DND-41 (cell line): ENCODE results near the gene ACTN1.

Experiments used
- ATAC-seq: fragments of 200-7000 bp; cut with Tn5 transposase; 3 replicates; pipeline ENCODE4 v1.9.1; 2021; ENCODE audit warnings: low read depth; ENCODE audit not compliant: insufficient read depth
- DNase-seq: peaks from one replicate; pipeline ENCODE4 v3.0.0-alpha.2; 2020
- H2AFZ ChIP-seq: 2 replicates; pipeline ENCODE4 v1.6.0; 2012; ENCODE audit warnings: low read depth, low read length
- H3K27ac ChIP-seq: 2 replicates; pipeline ENCODE4 v1.5.1; 2012; ENCODE audit warnings: low read length, inconsistent platforms
- H3K27me3 ChIP-seq: fragments of 200-600 bp; sonication (generic); 2 replicates; pipeline ENCODE4 v1.6.0; 2012; ENCODE audit warnings: low read length, mild to moderate bottlenecking, inconsistent platforms; ENCODE audit not compliant: insufficient read depth, poor library complexity
- H3K36me3 ChIP-seq: 2 replicates; pipeline ENCODE4 v1.5.1; 2012; ENCODE audit warnings: low read length, inconsistent platforms; ENCODE audit not compliant: insufficient read depth
- H3K4me1 ChIP-seq: 2 replicates; pipeline ENCODE4 v1.5.1; 2012; ENCODE audit warnings: mild to moderate bottlenecking, low read length; ENCODE audit not compliant: insufficient read depth
- H3K4me2 ChIP-seq: 2 replicates; pipeline ENCODE4 v1.6.0; 2012; ENCODE audit warnings: mild to moderate bottlenecking, moderate library complexity, low read length, inconsistent platforms; ENCODE audit not compliant: insufficient read depth
- H3K4me3 ChIP-seq, 2 experiments: fragments of 200-600 bp in 1 of 2; shearing (Covaris generic) in 1 of 2; 2 replicates each; pipeline ENCODE4 v1.5.1; 2012 to 2016; ENCODE audit warnings: inconsistent platforms in 2 of 2, low read length in 2 of 2, mild to moderate bottlenecking in 2 of 2, low read depth in 1 of 2, moderate library complexity in 1 of 2
- H3K79me2 ChIP-seq: 2 replicates; pipeline ENCODE4 v1.6.0; 2012; ENCODE audit warnings: low read length, inconsistent platforms; ENCODE audit not compliant: insufficient read depth
- H3K9ac ChIP-seq: 2 replicates; pipeline ENCODE4 v1.6.0; 2012; ENCODE audit warnings: low read depth, mild to moderate bottlenecking, inconsistent platforms, low read length, moderate library complexity
- H3K9me3 ChIP-seq: 2 replicates; pipeline ENCODE4 v1.5.1; 2012; ENCODE audit warnings: low read length, moderate library complexity, mild to moderate bottlenecking, inconsistent platforms; ENCODE audit not compliant: insufficient read depth, severe bottlenecking
- H4K20me1 ChIP-seq: 2 replicates; pipeline ENCODE4 v1.6.0; 2012; ENCODE audit warnings: low read length; ENCODE audit not compliant: insufficient read depth
- EZH2 ChIP-seq: IDR thresholded peaks from 3 replicates; pipeline ENCODE4 v1.6.1; 2012; ENCODE audit warnings: borderline replicate concordance, low read depth, mild to moderate bottlenecking, moderate library complexity, low read length, inconsistent platforms; ENCODE audit not compliant: severe bottlenecking
- TF ChIP-seq, protein P1 (sequence below): IDR thresholded peaks from 2 replicates; pipeline ENCODE4 v1.5.1; 2012; ENCODE audit warnings: borderline replicate concordance, low read length, moderate library complexity, mild to moderate bottlenecking; ENCODE audit not compliant: poor library complexity, severe bottlenecking; ENCODE audit errors: extremely low read depth

Gene ACTN1

DNA sequence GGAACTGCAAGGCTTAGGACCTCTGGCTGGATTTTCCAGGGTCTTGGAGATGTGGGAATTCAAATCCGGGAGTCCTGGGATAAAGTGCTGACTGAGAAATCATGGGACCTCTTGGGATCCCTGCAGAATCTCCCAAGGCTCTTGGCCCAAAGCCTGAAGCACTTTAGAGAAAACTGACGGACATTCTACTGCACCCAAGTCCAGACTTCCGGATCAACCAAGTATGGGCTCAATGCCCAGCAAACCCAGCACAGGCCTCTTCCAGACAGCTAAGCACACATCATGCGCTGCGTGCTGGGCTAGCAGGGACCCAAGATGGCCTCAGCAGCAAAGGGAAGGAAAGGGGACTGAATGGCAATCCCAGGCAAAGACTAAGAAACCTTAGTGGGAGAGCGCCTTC is 85.0 kb downstream of the ACTN1 start:
- peaks cover 8% of the 10 kb centered on the region for H4K20me1 ChIP-seq
- H2AFZ ChIP-seq, result no peak overlapping the region
- H3K4me1 ChIP-seq, result no peaks in the 10 kb centered on the region
- DNase-seq, result no peak
- no peak for TF ChIP-seq EZH2
- TF ChIP-seq, protein P1, sequence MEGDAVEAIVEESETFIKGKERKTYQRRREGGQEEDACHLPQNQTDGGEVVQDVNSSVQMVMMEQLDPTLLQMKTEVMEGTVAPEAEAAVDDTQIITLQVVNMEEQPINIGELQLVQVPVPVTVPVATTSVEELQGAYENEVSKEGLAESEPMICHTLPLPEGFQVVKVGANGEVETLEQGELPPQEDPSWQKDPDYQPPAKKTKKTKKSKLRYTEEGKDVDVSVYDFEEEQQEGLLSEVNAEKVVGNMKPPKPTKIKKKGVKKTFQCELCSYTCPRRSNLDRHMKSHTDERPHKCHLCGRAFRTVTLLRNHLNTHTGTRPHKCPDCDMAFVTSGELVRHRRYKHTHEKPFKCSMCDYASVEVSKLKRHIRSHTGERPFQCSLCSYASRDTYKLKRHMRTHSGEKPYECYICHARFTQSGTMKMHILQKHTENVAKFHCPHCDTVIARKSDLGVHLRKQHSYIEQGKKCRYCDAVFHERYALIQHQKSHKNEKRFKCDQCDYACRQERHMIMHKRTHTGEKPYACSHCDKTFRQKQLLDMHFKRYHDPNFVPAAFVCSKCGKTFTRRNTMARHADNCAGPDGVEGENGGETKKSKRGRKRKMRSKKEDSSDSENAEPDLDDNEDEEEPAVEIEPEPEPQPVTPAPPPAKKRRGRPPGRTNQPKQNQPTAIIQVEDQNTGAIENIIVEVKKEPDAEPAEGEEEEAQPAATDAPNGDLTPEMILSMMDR, result no peak
- H3K9ac ChIP-seq, result no peak overlapping the region
- H3K36me3 ChIP-seq, result peaks cover 91% of the 10 kb centered on the region
- no peak for ATAC-seq
- no peak overlapping the region for H3K4me3 ChIP-seq
- no peak overlapping the region for H3K27ac ChIP-seq
- no peaks in the 10 kb centered on the region for H3K9me3 ChIP-seq
- no peaks in the 10 kb centered on the region for H3K27me3 ChIP-seq
- H3K79me2 ChIP-seq, result no peaks in the 10 kb centered on the region
- H3K4me2 ChIP-seq, result no peak overlapping the region

DNA sequence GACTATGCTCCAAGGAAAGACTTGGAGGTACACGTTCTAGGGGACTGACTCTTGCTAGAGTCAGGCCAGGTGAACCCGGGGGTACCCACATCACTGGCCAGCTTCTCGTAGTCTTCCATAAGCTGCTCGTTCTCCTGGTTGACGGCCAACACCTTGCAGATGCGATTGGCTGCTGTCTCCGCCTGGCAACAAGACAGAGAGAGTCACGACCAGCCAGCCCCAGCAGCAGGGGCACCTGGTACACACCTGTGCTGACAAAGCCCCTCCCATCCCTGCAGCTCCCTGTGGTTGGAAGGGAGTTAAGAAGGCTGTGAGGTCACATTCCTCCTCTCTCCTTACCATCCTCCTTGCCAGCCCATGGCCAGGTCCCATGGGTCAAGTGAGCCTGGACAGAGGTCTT is 85.5 kb downstream of the ACTN1 start:
- Histone ChIP-seq H3K4me3 (no peak overlapping the region), H3K79me2 (no peaks in the 10 kb centered on the region), H3K9ac (no peak overlapping the region), H3K9me3 (no peaks in the 10 kb centered on the region), H2AFZ (no peak overlapping the region), H3K4me2 (no peak overlapping the region), H3K4me1 (no peaks in the 10 kb centered on the region), H3K27me3 (no peaks in the 10 kb centered on the region), H4K20me1 (peaks cover 8% of the 10 kb centered on the region), H3K27ac (no peak overlapping the region), H3K36me3 (peaks cover 91% of the 10 kb centered on the region)
- ATAC-seq, result no peak
- TF ChIP-seq EZH2, result no peak
- TF ChIP-seq, protein P1, result no peak
- no peak for DNase-seq

DNA sequence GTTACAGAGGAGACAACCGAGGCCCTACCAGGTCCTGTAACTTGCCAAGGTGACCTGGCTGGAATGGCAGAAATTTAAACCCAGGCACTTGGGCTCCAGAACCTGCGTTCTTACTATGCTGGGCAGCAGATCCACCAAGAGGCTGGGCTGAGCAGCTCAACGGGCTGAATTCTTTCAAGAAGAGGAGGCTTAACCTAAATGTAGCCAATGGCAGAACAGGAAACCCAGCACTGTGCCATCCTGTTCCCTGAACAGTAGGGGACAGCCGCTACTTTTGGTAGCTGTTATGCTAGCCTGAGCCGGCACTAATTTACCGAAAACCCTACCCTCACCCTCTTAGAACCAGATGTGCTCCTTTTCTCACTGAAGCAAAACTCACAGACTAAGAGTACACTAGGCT is 86.1 kb downstream of the ACTN1 start:
- no peak overlapping the region for H2AFZ ChIP-seq
- no peaks in the 10 kb centered on the region for H3K4me1 ChIP-seq
- no peak for DNase-seq
- H3K9me3 ChIP-seq, result no peaks in the 10 kb centered on the region
- ATAC-seq, result no peak
- no peak overlapping the region for H3K4me3 ChIP-seq
- H3K9ac ChIP-seq, result no peak overlapping the region
- peaks cover 4% of the 10 kb centered on the region; the same call in 1 of the 2 replicates for H4K20me1 ChIP-seq
- TF ChIP-seq, protein P1, result no peak
- no peaks in the 10 kb centered on the region for H3K79me2 ChIP-seq
- H3K36me3 ChIP-seq, result peaks cover 91% of the 10 kb centered on the region
- H3K4me2 ChIP-seq, result no peak overlapping the region
- H3K27me3 ChIP-seq, result no peaks in the 10 kb centered on the region
- H3K27ac ChIP-seq, result no peak overlapping the region
